Measurements from ENCODE around the gene SMYD2. TPM values are rescaled to one million over a fixed set of nuclear protein-coding genes. Genes with fewer than 3 reads are reported as not detected.

SMYD2 gene
- total and polyA plus RNA-seq, 10 of the 15 experiments (the other 5 are each of a cell fraction or from before 2014, with no cell fraction given): 8.3 to 55.7 (median 26.4) TPM

GRCh38 chr1:214312530-214313051 lies 31.6 kb downstream of the SMYD2 start:
- Histone ChIP-seq H3K9me3 (replicated peaks; ENCODE audit: control insufficient read depth, insufficient read depth, low read length) (no peaks in the 10 kb centered on the region), H3K9ac (ENCODE audit: control insufficient read depth, insufficient read depth, low read length) (no peak overlapping the region), H3K36me3 (ENCODE audit: control insufficient read depth in 2 of 2, insufficient read depth in 2 of 2, low read length in 1 of 2) (no peaks in the 10 kb centered on the region; a peak in 2 of 4 replicates), H4K20me1 (ENCODE audit: control insufficient read depth, insufficient read depth) (no peaks in the 10 kb centered on the region), H3K4me2 (ENCODE audit: control insufficient read depth, insufficient read depth) (no peak overlapping the region), H3K4me3 (no peak overlapping the region), H3K4me1 (ENCODE audit: control insufficient read depth, insufficient read depth, low read length) (peaks cover 5% of the 10 kb centered on the region), H3K27me3 (replicated peaks in 1 of 2; ENCODE audit: control insufficient read depth in 2 of 2, insufficient read depth in 2 of 2, low read length in 1 of 2) (no peaks in the 10 kb centered on the region), H2AFZ (ENCODE audit: control insufficient read depth, low read depth, low read length) (no peak overlapping the region), H3K79me2 (ENCODE audit: control insufficient read depth, insufficient read depth, low read length) (no peaks in the 10 kb centered on the region), H3K27ac (ENCODE audit: control insufficient read depth, insufficient read depth) (no peak overlapping the region)
- CTCF ChIA-PET: interaction anchor here (0.7 to 9.2 kb wide), 3 partner anchors 17 to 280 kb away, joined by 4 to 132 read pairs (median 12); no protein-coding TSS in a partner anchor
- BruUV-seq (replicated peaks): no TSS peak
- POLR2A ChIA-PET: no interaction called here
- no peak for FAIRE-seq
- in situ Hi-C loops (cut with MboI): no loop called here
- intact Hi-C loops (cut with micrococcal nuclease; ENCODE audit: unreplicated experiment): no loop called here
- TF ChIP-seq YBX1 (IDR thresholded peaks at IDR 0.05) (no peak), SPI1 (IDR thresholded peaks at IDR 0.05; ENCODE audit: borderline replicate concordance, insufficient read depth, low read depth, low read length) (no peak), MYC (IDR thresholded peaks at IDR 0.05; ENCODE audit: insufficient read depth, insufficient read length, insufficient replicate concordance, low read length, severe bottlenecking) (no peak), MAX (IDR thresholded peaks at IDR 0.05; ENCODE audit: low read depth, low read length) (no peak), ZNF384 (IDR thresholded peaks at IDR 0.05; ENCODE audit: borderline replicate concordance, low read depth, low read length) (no peak), MTA3 (IDR thresholded peaks at IDR 0.05; ENCODE audit: borderline replicate concordance, low read length) (no peak)
- DNase-seq (ENCODE audit: low read depth, low spot score): no peak
- RAD21 ChIA-PET (ENCODE audit: unreplicated experiment): no interaction called here
- SMC1A ChIA-PET (ENCODE audit: uncharacterized antibody, unreplicated experiment): interaction anchor here (0.7 to 1.7 kb wide), 3 partner anchors 15 to 52 kb away, joined by 3 to 4 read pairs (median 3); no protein-coding TSS in a partner anchor
- WGBS (ENCODE audit: insufficient coverage, insufficient replicate concordance, low lambda C conversion rate, missing lambda C conversion rate): 89% methylated on average over 10 of the region's 10 CpGs
- no peak for ATAC-seq

Measured in GM12878 (cell line).